Bronchial smooth muscle cell (primary cell): ENCODE measurements around the gene PLCXD3. TPM values are rescaled to one million over a fixed set of nuclear protein-coding genes. Genes with fewer than 3 reads are reported as not detected.

Experiments
- total RNA-seq: library from RNA; depleted of rRNA; stranded (reverse); fragments of >200 nt; gene quantifications from 2 replicates; pipeline ENCODE4 v1.2.1, GENCODE V29; 2014

The PLCXD3 gene
- under 0.01 TPM in 2 replicates for total RNA-seq

GRCh38 chr5:41510176-41510831, at the start of gene PLCXD3:
TSS of gene PLCXD3 (minus strand) at chr5:41510601. CDS start at chr5:41510526, 75 bp downstream.

